Activated gamma-delta T cell (primary cell): ENCODE results near the gene ERC1.
"Not testable (repeated sequence)": the region's sequence is repeated elsewhere in the genome, so short reads cannot be mapped to it uniquely, and the experiment has no call there.

Source experiments
- DNase-seq: peaks from one replicate; lab custom pipeline; 2025; lab: John Stamatoyannopoulos, UW

ERC1 gene

DNA sequence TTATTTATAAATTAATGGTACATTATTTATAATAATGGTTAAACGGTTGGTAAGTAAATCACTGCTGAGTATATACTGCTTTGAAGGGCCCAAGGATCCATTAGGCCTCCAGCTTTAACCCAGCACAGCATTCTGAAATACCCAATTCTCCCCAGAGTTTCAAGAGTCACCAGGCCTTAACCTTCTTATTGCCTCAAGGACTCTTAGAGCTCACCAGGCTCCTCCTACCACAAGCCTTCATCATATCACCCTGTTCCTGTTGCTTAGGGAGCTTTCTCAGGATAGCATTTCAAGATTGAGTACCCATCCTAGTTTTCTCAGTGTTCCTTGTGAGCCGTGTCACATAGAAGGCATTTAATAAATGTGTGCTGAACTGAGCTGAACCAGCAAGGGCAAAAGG lies 360.9 kb downstream of the ERC1 start:
- no peak for DNase-seq

- DNase-seq: no peak
These were observed 362.4 kb downstream of the ERC1 start for GRCh38 chr12:1353451-1353850.

GRCh38 chr12:1355396-1355795 lies 364.4 kb downstream of the ERC1 start:
- no peak for DNase-seq

GRCh38 chr12:1355871-1356270 lies 364.8 kb downstream of the ERC1 start:
- not testable (repeated sequence) for DNase-seq

DNA sequence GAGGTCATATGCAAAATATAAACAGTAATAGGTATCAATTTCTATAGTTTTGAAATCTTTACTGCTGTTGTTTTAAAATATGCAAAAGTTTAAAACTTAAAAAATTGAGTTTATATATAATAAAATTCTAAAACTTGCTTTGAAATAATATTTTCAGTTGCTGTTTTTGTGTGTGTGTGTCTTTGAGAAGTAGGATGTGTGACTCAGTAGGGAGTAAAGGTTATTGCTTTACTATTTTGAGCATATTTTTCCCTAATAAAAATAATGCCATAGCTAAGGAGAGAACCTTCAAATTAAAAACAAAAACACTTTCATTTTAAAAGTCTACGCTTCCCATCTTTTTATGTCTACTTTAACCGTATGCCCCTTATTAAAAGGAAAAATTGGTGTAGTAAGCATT lies 365.3 kb downstream of the ERC1 start:
- no peak for DNase-seq

DNA sequence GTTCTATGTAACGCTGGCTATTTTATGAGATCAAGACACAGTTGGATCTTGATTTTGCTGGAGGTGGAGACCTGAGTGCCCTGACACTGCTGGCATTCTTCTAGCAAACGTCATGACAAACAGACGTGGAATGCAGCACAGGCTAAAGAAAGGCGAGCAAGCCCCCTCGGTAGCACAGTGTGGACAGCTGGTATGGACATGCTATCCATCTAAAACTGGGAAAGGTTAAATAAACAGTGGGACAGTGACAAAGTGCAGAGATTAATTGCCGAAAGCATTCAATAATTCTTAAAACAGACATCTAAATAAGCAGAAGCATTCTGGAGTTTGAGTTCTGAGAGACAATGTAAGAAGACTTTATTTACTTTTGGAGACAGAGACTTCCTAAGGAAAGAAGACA lies 366.1 kb downstream of the ERC1 start:
- DNase-seq: no peak

DNA sequence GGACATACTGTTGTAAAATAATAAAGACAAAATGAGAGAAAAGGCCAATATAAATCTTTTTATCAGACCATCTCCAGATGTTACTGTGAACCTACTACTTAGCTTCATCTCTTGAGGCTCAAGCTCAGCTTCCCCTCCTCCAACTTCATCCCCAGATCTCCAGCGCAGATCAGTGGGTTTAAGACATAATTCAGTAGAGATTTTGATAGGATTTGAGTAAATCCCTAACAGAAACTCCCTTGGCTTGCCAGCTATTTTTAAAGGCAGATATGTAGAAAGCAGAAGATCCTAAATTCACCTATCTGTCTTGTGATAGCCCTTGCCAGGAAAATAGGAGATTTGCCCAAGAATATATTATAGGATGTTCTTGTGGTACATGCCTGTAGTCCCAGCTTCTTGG lies 366.7 kb downstream of the ERC1 start:
- no peak for DNase-seq

- no peak for DNase-seq
These were observed 369.6 kb downstream of the ERC1 start for GRCh38 chr12:1360441-1361210.

GRCh38 chr12:1362143-1362662 lies 371.2 kb downstream of the ERC1 start:
- no peak for DNase-seq

- DNase-seq: no peak
These were observed 374.7 kb downstream of the ERC1 start for GRCh38 chr12:1365703-1366102.

DNA sequence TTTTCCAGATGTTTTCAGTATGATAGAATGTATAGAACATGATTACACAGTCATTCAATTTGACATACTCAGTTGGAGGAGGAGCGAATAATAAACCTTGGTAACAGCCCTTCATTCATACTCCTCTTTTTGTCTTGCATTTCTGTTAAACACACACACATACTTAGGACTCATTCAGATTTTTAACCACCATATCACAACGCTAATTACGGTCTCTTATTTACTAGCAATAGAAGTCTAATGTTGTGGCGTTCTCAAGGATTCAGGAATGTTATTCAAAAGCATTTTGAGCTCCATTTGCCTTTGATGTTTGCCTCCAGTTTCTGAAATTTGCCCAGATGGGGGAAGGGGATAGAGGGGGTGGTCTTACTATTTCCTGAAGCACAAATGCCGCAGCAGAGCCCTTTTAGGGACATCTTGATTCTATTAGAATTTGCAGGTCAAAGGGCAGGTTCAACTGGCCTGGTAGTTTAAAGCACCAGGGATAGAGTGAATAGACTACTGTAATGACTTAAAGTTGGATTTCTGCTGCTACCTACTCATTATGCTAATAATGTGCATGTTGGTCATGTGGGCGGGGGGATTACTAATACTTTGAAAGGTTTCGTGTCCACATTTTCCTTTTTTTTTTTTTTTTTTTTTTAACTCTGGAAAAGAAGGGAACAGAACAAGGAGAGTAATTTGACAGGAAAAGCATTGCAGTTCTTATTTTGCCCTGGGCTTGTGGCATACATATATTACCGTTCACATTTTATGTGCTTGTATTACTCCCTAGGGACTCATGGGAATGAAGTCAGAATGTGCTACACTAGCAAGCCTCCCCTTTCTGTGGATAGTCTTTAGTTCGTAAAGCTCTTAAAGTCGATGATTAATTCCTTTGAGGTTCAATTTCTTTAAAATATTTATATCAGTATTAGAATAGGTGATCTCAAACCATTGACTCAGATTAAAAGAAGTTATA lies 376.6 kb downstream of the ERC1 start:
- no peak for DNase-seq

GRCh38 chr12:1369460-1369859 lies 378.4 kb downstream of the ERC1 start:
- DNase-seq: no peak

GRCh38 chr12:1369938-1370500 lies 379.0 kb downstream of the ERC1 start:
- no peak for DNase-seq

DNA sequence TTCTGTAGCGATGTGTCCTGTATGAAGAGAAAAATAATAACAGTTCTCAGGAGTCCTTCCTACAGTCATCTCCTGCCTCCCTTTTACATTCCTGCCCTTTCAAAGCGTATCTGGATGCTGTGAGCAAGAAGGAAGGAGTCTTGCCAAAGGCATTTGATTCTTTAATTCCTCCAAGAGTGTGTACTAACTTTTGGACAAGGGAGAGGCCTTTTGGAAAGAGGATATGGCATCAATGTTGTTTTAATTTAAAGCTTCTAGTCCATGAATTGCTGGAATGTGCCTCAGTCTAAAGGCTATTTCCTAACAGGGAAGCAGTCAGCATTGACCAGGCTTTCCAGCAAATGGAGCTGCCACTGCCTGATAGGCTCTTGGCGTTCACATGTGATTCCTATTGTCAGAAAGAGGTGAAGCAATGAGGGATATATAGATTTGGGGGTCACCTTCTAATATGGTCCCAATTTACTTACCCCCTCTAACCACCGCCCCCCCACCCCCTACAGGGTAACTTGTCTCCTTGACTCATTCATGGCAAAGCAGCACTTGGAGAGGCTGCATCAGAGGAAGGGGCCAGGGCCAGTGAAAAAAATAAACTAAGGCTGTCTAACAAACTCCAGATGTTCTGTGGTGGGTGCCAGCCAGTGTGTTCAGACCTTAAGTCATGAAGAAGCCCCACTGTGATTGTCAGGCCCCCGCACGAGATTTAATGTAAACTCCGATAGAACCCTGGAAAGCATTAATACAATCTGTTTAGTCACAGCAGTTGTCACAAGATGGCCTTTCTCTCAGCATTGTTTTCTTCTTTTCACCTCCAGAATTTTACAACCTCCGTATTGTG lies 383.1 kb downstream of the ERC1 start:
- no peak for DNase-seq

- no peak for DNase-seq
These were observed 384.3 kb downstream of the ERC1 start for GRCh38 chr12:1375323-1375722.

DNA sequence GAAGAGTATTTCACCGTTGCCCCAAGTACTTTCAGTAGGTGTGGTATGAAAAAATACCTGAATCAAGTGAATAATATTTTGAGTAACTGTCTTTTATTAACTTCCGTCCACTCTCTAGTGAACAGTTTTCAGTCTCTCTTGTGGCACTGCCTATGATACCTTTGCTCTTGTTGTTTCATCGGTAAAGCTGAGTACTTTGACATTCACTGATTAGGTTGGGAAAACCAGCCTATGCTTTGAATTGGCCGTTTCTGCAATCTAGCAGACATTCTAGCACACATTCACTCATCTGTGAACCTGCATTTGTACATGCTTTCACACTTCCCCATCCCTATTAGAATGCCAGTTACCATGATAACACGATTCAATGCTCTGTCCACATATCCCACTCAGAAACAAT lies 386.1 kb downstream of the ERC1 start:
- DNase-seq: no peak

DNA sequence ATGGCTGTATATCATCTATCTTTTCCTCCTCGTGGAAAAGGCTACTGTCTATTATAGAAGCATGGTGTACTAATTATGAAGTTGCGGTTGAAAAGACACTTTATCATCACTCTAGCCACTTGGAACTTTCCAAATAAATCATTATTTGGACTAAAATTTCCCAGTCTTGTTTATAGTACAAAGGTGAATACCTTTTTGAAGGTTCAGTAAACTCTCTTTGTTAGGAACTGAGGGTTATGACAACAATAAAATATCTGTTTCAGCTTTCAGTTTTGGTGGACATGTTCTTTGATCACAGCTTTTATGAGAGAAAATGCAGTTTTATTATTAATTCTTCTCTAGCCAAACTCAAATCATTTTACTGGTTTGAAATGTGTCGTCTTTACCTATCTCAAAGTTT lies 386.7 kb downstream of the ERC1 start:
- DNase-seq: no peak

DNA sequence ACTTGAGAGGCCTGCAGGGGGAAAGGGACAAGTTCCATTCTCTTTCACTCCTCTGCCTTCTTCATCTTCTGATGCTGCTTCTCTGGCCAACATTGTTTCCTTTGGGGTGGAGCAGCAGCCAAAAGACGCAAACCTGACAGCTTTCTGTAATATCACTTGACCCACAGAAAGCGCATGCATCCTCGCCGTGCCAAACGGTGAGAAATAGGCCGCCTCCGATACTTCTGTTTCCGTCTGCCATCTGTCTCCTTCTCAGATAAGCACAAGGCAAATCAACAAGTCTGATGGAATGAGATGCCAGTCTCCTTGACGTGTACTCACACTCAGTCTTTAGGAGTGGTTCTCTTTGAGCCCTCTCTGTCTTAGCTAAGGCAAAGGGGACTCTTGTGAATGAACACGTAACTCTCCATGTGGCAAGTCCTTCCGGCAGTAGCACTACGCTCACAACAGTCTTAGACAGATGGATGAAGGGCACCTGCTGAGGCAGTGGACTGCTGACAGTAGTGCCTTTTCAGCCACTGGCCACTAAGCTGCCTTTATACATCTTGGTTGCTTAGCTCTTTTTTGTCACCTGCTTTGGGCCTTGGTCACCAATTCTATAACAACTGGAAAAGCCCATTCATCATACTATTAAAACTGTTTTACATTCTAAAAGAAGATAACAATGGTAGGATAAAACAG lies 389.3 kb downstream of the ERC1 start:
- no peak for DNase-seq

- DNase-seq: no peak
These were observed 391.1 kb downstream of the ERC1 start for GRCh38 chr12:1382151-1382550.

- DNase-seq: no peak
These were observed 391.8 kb downstream of the ERC1 start for GRCh38 chr12:1382826-1383225.

- DNase-seq: no peak
These were observed 392.7 kb downstream of the ERC1 start for GRCh38 chr12:1383758-1384157.
